Stimulated activated CD4-positive, alpha-beta T cell treated with anti-CD3 and anti-CD28 coated beads, Interleukin-12 subunit alpha, Interleukin-12 subunit beta, amount 100 ng/mL, for 24 hours (primary cell): ENCODE measurements around the gene KIF4B.
"Not testable (repeated sequence)": the region's sequence is repeated elsewhere in the genome, so short reads cannot be mapped to it uniquely, and the experiment has no call there.

Source experiments
- DNase-seq, 2 experiments: peaks; one replicate each; pipeline ENCODE4 v3.0.0-alpha.2; 2020; ENCODE audit warnings: low read depth in 2 of 2

Gene KIF4B

GRCh38 chr5:155004138-155004744 is 9.3 kb upstream of the KIF4B start:
- DNase-seq, result peak in 1 of 2 experiments; percentile 12

DNA sequence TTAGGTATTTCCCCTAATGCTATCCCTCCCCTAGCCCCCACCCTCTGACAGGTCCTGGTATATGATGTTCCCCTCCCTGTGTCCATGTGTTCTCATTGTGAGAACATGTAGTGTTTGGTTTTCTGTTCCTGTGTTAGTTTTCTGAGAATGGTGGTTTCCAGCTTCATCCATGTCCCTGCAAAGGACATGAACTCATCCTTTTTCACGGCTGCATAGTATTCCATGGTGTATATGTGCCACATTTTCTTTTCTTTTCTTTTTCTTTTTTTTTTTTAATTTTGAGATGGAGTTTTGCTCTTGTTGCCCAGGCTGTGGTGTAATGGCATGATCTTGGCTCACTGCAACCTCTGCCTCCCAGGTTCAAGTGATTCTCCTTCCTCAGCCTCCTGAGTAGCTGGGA is 7.3 kb upstream of the KIF4B start:
- DNase-seq, result not testable (repeated sequence)

DNA sequence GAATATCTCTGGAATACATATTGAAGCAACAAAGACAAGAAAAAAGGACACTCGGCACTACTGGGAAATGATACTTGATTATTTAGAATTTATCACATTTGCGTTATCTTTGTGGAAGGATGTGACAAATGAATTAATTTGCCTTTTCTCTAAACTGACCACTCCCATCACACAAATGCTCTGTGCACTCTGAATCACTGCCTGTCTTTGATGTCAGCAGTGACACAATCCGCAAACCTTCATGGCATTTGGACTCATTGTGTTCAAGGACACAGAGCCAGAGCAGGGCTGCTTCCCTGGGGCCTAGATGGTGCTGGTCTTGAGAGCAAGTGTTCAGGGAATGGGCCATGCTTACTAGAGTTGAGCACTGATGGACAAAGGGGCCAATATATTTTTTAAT is 4.9 kb upstream of the KIF4B start:
- DNase-seq, result no peak

DNA sequence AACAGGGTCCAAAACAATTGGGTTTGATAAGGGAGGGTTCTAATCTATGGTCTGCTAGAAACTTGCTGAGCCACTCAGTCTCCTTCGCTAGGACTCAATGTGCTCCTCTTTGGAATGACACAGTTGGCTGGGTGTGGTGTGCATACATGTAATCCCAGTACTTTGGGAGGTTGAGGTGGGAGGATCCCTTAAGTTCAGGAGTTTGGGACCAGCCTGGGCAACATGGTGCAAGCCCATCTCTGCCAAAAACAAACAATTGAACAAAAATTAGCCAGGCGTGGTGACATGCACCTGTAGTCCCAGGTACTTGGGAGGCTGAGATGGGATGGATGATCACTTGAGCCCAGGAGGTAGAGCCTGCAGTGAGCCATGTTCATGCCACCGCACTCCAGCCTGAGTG is 2.7 kb upstream of the KIF4B start:
- no peak for DNase-seq

DNA sequence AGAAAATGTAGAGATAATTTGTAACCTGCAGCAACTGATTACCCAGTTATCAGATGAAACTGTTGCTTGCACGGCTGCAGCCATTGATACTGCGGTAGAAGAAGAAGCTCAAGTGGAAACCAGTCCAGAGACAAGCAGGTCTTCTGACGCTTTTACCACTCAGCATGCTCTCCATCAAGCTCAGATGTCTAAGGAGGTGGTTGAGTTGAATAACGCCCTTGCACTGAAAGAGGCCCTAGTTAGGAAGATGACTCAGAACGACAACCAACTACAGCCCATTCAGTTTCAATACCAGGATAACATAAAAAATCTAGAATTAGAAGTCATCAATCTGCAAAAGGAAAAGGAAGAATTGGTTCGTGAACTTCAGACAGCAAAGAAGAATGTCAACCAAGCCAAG is 1.7 kb downstream of the KIF4B start:
- DNase-seq, result no peak

DNA sequence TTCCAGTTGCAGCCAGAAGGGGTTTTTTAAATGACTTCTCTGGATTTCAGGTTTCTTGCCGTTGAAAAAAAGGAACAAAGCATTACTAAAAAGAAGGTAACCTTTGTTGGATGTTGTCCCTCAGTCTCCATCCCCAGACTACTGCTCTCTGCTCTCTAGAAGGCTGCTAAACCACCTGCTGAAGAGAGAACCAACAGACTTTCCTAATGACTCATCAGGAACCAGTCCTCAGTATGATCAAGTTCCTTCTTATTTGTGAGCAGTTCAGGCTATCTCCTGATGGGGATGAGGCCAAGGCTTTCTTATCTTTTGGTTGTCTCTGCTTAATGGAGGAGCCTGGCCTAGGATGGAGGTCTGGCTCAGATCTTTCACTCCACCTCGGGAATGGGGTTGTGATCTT is 4.1 kb downstream of the KIF4B start:
- no peak for DNase-seq

GRCh38 chr5:155019601-155020226 is 6.2 kb downstream of the KIF4B start:
- DNase-seq, result no peak

GRCh38 chr5:155021842-155022241 is 8.3 kb downstream of the KIF4B start:
- no peak for DNase-seq

DNA sequence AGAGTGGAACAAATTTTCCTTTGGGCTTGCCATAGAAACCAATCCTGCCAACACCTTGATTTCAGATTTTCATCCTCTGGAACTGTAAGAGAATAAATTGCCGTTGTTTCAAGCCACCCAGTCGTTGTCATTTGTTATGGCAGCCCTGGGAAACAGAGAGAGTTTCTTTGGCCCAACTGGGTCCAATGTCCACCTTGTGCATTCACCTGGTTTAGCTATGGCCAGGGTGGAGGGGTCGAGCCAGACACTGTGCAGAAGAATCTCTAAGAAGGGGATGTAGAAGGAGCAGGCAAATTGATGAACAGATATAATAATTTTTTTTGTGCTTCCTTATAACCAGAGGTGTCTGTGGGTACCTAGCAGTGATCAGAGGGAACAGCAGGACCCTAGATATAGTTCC is 9.8 kb downstream of the KIF4B start:
- no peak for DNase-seq

DNA sequence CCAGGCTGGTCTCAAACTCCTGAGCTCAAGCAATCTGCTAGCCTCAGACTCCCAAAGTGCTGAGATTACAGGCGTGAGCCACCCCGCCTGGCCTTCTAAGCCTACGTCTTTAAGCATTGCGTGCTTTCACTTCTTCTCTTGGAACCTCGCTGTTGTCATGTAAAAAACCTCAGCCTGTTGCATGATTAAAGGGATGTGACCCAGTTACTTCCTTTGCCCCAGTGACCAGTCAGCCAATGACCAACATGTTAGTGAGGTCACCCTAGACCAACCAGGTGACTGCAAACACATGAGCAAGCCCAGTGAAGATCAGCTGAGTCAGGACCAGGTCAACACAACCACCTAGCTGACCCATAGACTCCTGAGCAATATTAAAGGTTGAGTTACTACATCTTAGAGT is 10.5 kb downstream of the KIF4B start:
- DNase-seq, result no peak

DNA sequence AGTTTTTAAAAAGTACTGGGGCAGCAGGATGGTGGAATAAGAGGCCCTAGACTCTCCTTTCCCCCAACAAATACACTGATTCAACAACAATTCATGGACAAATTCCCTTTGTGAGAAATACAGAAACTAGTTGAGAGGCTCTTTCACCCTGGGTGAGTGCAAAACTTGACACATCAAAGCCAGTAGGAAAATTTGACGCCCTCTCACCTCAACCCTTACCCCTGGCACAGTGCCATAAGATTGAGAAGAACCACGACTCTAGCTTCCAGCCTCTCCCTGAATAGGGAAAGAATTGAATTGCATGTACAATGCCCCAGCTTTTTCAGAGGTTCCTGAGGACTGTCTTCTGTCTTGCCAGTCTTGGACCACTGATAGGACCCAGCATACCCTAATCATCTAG is 12.3 kb downstream of the KIF4B start:
- peak in 1 of 2 experiments; percentile 2 for DNase-seq

- no peak for DNase-seq
These were observed 14.6 kb downstream of the KIF4B start for GRCh38 chr5:155027993-155028629.

DNA sequence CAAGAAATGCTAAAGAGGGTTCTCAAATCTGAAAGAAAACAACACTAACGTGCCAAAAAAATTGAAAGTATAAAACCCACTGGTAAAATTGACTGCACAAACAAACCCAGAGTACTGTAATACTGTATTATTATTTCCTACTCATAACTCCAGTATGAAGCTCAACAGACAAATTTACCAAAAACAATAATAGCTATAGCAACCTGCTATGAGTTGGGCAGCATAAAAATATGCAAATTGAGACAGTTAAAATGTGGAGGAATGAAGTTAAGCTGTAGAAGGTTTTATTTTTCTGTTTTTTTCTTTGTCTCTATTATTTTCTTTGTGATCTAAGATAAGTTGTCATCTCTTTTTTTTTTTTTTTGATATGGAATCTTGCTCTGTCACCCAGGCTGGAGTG is 15.7 kb downstream of the KIF4B start:
- DNase-seq, result no peak

- DNase-seq, result not testable (repeated sequence)
These were observed 20.7 kb downstream of the KIF4B start for GRCh38 chr5:155034145-155034744.

- not testable (repeated sequence) for DNase-seq
These were observed 21.5 kb downstream of the KIF4B start for GRCh38 chr5:155035087-155035486.

- no peak for DNase-seq
These were observed 27.6 kb downstream of the KIF4B start for GRCh38 chr5:155040984-155041653.

GRCh38 chr5:155044591-155044990 is 31.0 kb downstream of the KIF4B start:
- no peak for DNase-seq

- no peak for DNase-seq
These were observed 33.0 kb downstream of the KIF4B start for GRCh38 chr5:155046591-155046990.

DNA sequence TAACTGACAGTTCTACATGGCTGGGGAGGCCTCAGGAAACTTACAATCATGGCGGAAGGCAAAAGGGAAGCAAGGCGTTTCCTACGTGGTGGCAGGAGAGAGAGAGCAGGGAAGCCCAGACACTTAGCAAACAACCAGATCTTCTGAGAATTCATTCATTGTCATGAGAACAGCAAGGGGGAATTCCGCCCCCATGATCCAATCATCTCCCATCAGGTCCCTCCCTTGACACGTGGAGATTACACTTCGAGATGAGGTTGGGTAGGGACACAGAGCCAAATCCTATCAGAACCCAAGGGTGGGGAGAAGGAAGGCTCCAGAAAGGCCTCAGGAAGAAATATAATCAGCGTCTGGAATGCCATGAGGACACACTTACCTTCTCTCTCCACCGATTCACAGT is 34.3 kb downstream of the KIF4B start:
- DNase-seq, result no peak

- no peak for DNase-seq
These were observed 36.2 kb downstream of the KIF4B start for GRCh38 chr5:155049569-155050383.

DNA sequence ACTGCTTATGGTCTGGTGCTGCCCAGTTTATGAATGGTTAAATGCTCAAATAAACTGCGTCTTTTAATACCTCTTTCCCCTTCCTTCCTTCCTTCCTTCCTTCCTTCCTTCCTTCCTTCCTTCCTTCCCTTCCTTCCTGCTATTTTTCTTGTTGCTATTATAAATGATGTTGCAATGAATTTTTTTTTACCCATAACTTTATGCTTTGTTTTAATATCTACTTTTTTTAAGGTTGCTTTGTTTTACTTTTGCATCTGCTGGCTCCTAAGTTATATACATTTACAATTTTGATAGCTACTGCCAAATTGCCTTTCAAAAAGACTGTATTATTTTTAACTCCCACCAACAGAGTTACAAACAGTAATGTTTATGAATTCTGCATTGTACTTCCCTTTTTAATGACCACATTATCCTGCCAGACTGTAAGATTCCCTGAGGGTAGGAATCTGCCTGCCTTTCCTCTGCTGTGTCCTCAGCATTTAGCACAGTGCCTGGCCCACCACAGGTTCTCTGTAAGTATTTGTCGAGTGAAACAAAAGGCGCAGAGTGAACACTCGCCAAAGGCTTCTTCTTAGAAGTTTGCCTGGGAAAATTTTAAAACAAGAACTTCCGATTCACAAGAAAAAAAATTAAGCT is 36.9 kb downstream of the KIF4B start:
- no peak for DNase-seq
